Measurements from ENCODE around the gene CYSLTR2. TPM values are rescaled to one million over a fixed set of nuclear protein-coding genes. Genes with fewer than 3 reads are reported as not detected.

Gene CYSLTR2
- total RNA-seq, 2 experiments from 2014 or later: 2.1 to 2.4 TPM

DNA sequence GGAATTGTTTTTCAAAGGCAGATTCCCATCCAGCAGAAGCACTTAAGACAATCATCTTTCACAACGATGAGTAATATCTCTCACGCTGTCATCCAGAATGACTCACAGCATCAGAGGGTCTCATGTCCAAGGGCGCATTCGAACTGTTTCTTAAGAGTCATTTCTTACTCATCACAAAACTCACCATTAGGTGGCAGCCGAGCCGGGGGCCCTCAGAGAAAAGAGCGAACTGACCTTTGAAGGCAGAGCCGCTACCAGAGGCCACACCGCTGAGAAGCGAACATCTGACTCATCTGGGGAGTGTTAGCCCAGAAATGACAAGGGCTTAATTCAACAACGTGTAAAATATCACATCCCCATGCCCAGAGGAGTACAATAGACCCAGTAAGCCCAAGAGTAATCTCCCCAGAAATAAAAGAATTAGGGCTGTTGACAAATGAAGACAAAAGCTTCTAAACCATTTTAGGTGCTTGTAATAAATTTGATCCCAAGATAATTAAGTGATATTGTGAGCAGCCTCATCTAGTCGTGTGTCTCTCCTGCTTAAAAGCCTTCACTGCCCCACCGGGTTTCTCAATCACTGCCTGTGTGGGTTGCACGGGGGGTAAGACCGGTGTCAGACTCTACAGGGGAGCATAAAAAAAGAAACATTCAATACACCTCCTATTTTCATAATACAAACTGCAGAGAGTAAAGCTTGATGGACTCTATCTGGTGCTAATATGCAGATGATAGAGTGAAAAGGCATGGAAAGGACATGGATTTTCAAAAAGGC, 96.2 kb downstream of the CYSLTR2 start:
- H3K9me3 Mint-ChIP-seq: peaks cover 1% of the 10 kb centered on the region
- H3K4me1 Mint-ChIP-seq (ENCODE audit: low read depth): peaks cover 19% of the 10 kb centered on the region
- DNase-seq: peak; percentile 89
- H3K4me3 Mint-ChIP-seq: peak overlapping the region; percentile 0
- POLR2A ChIA-PET: no interaction called here
- CTCF ChIA-PET: interaction anchor here (1.0 to 2.8 kb wide), 7 partner anchors 18 to 655 kb away, joined by 3 to 14 read pairs (median 4); partner anchors contain the start of gene MED4
- H3K27ac Mint-ChIP-seq: peak overlapping the region; percentile 16
- no peaks in the 10 kb centered on the region for H3K27me3 Mint-ChIP-seq
- intact Hi-C loops (cut with micrococcal nuclease): loop anchor here (1.0 to 5.0 kb wide), 2 partner anchors 19 to 98 kb away; partner anchors contain the start of gene CYSLTR2
- H3K36me3 Mint-ChIP-seq: no peaks in the 10 kb centered on the region

DNA sequence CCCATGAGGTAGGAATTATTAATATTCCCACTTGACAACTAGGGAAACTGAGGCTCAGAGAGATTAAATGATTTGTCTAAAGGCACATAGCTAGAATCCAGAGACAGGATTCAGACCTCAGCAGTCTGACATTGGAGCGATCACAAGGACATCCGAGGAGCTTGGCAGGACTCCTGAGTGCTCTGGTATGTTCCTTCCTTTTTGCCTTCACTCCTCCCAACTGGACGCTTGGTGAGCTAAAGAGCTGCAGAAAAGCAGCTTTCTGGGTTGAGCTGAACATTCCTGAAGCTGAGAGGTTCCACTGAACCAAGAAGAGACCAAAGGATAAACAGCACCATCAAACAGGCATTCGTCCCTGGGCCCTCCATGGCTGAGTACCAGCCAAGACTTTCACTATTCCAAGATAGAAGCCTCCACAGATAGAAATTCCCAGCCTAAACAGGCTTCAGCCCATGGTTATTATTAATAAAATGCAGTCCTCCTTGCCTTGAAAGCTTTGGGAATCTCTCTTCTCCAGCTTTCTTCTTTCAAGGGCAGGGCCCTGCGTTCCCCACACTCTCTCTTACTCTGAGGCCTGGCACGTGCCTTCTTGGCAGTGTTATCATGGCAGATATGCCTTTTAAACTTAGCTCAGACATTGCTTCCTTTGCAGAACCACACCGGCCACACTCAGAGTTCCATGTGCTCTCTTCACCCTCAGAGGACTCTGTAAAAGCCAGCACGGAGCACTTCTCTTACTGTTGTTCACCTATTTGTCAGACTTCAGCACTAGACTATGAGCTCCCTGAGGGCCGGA, 97.1 kb downstream of the CYSLTR2 start:
- CTCF ChIA-PET: interaction anchor here (1.0 to 2.8 kb wide), 4 partner anchors 18 to 656 kb away, joined by 3 to 14 read pairs (median 4); partner anchors contain the start of gene MED4
- peaks cover 19% of the 10 kb centered on the region for H3K4me1 Mint-ChIP-seq (ENCODE audit: low read depth)
- no peak overlapping the region for H3K4me3 Mint-ChIP-seq
- POLR2A ChIA-PET: no interaction called here
- no peak overlapping the region for H3K27ac Mint-ChIP-seq
- H3K27me3 Mint-ChIP-seq: no peaks in the 10 kb centered on the region
- peaks cover 10% of the 10 kb centered on the region for H3K9me3 Mint-ChIP-seq
- DNase-seq: no peak
- intact Hi-C loops (cut with micrococcal nuclease): no loop called here
- no peaks in the 10 kb centered on the region for H3K36me3 Mint-ChIP-seq

DNA sequence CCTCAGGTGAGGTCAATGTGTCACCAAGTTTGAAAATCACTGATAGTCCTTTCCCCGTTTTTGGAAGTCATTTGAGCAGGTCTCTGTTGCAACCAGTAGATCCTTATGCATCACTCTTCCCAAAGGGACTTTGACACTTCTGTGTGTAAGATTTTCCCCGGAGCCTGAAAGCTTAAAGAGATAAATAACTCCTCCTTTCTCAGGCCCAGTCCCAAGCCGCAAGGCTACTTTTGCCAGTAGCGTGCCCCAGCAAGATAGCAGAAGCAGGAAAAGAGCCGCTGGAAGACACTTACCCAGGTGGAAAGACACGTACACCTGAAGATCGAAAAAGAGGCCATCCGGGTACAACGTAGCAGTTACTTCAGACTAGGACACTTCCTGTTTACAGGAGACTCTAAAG, 106.9 kb downstream of the CYSLTR2 start:
- H3K27me3 Mint-ChIP-seq: peaks cover 2% of the 10 kb centered on the region
- no peaks in the 10 kb centered on the region for H3K4me1 Mint-ChIP-seq (ENCODE audit: low read depth)
- ChIA-PET POLR2A (no interaction called here), CTCF (interaction anchor here (0.9 kb wide), 1 partner anchor 8 kb away, joined by 4 read pairs; no protein-coding TSS in a partner anchor)
- H3K36me3 Mint-ChIP-seq: peaks cover 6% of the 10 kb centered on the region
- intact Hi-C loops (cut with micrococcal nuclease): no loop called here
- no peak overlapping the region for H3K27ac Mint-ChIP-seq
- H3K9me3 Mint-ChIP-seq: peaks cover 31% of the 10 kb centered on the region
- DNase-seq: no peak
- no peak overlapping the region for H3K4me3 Mint-ChIP-seq

Other genes starting within 250 kb of the CYSLTR2 start
- 1 to 10 TPM; 8.8 TPM for gene LPAR6, start 240.8 kb upstream of the CYSLTR2 start, total RNA-seq
- 1 to 10 TPM; 1.5 to 1.8 TPM for gene RCBTB2, start 120.8 kb upstream of the CYSLTR2 start, total RNA-seq